DOHH2 (cell line): ENCODE results near the gene CPNE5.

Experiments used
- H3F3A ChIP-seq: fragments of 200-600 bp; sonication (generic), shearing (Covaris generic); 2 replicates; pipeline ENCODE4 v1.6.0; 2016; ENCODE audit warnings: antibody characterized with exemption, mild to moderate bottlenecking; ENCODE audit not compliant: control insufficient read depth, insufficient read depth
- H3K27ac ChIP-seq: fragments of 200-600 bp; sonication (generic); 2 replicates; pipeline ENCODE4 v1.5.1; 2014; ENCODE audit warnings: low read depth, mild to moderate bottlenecking, low read length, moderate library complexity
- H3K27me3 ChIP-seq: fragments of 200-600 bp; sonication (generic); 2 replicates; pipeline ENCODE4 v1.6.1; 2014; ENCODE audit warnings: mild to moderate bottlenecking, low read length, mixed read lengths; ENCODE audit not compliant: control insufficient read depth
- H3K36me3 ChIP-seq: fragments of 200-600 bp; sonication (generic); 2 replicates; pipeline ENCODE4 v1.6.1; 2014; ENCODE audit warnings: mild to moderate bottlenecking, low read length, moderate library complexity, mixed read lengths; ENCODE audit not compliant: control insufficient read depth
- H3K4me1 ChIP-seq: fragments of 200-600 bp; sonication (generic); 2 replicates; pipeline ENCODE4 v1.6.1; 2014; ENCODE audit warnings: mild to moderate bottlenecking, low read length, mixed read lengths; ENCODE audit not compliant: control insufficient read depth
- H3K4me2 ChIP-seq: fragments of 200-600 bp; sonication (generic); 2 replicates; pipeline ENCODE4 v1.6.0; 2014; ENCODE audit warnings: mild to moderate bottlenecking, low read length, moderate library complexity
- H3K4me3 ChIP-seq: fragments of 200-600 bp; sonication (generic); 2 replicates; pipeline ENCODE4 v1.5.1; 2014; ENCODE audit warnings: mild to moderate bottlenecking, low read length, mixed read lengths
- H3K79me2 ChIP-seq: fragments of 200-600 bp; sonication (generic); 2 replicates; pipeline ENCODE4 v1.6.1; 2014; ENCODE audit warnings: mild to moderate bottlenecking, low read length, mixed read lengths; ENCODE audit not compliant: control insufficient read depth
- H3K9me2 ChIP-seq: fragments of 200-600 bp; sonication (generic); replicated peaks from 2 replicates; pipeline ENCODE4 v1.6.1; 2014; ENCODE audit warnings: mild to moderate bottlenecking, low read length, mixed read lengths; ENCODE audit not compliant: control insufficient read depth
- H3K9me3 ChIP-seq: fragments of 200-600 bp; sonication (generic); 2 replicates; pipeline ENCODE4 v1.6.1; 2014; ENCODE audit warnings: antibody characterized with exemption, low read length, mixed read lengths; ENCODE audit not compliant: control insufficient read depth, insufficient read depth
- H4K20me1 ChIP-seq: fragments of 200-600 bp; sonication (generic); 2 replicates; pipeline ENCODE4 v1.6.0; 2014; ENCODE audit warnings: low read depth, mild to moderate bottlenecking, antibody characterized with exemption, low read length, moderate library complexity; ENCODE audit not compliant: control insufficient read depth, insufficient read depth
- EZH2phosphoT487 ChIP-seq: fragments of 200-600 bp; sonication (generic); IDR thresholded peaks from 2 replicates; pipeline ENCODE4 v1.6.1; 2017; ENCODE audit warnings: borderline replicate concordance, mild to moderate bottlenecking, antibody characterized with exemption, low read length, moderate library complexity, mixed read lengths
- TF ChIP-seq, protein P1 (sequence below): fragments of 200-600 bp; sonication (generic); IDR thresholded peaks from one replicate; pipeline ENCODE4 v1.5.1; 2014; ENCODE audit warnings: antibody characterized with exemption, mild to moderate bottlenecking, low read depth, low read length; ENCODE audit not compliant: poor library complexity, severe bottlenecking

The CPNE5 gene

DNA sequence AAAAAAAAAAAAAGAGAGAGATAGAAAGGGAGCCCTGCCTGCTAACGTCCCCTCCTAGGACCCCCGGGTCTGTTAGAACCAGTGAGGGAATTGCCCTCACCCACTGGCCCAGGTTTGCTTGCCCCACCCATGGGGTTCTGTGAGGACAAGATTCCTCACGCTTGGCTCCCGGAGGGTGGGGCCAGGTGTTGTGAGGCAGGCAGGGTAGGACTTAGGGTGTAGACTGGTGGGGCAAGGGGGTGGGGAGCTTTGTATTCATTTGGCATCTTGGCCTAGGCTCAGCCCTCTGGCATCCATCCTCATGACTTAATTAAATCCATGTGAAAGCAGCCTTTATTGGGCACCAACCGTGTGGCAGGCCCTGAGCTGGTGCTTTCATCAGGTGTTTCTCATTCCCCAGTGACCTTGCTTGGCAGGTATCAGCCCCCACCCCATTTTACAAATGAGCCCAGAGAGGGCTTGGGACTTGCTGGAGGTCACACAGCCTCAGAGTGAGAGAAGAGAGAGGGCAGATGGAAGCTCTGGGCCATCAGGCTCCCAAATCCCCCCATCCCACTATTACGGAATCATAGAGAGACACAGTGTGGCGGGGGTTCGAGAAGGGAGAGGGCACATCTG is 122.7 kb downstream of the CPNE5 start:
- no peaks in the 10 kb centered on the region for H3K79me2 ChIP-seq
- no peak overlapping the region for H3K4me2 ChIP-seq
- H3K4me1 ChIP-seq, result peaks cover 19% of the 10 kb centered on the region

DNA sequence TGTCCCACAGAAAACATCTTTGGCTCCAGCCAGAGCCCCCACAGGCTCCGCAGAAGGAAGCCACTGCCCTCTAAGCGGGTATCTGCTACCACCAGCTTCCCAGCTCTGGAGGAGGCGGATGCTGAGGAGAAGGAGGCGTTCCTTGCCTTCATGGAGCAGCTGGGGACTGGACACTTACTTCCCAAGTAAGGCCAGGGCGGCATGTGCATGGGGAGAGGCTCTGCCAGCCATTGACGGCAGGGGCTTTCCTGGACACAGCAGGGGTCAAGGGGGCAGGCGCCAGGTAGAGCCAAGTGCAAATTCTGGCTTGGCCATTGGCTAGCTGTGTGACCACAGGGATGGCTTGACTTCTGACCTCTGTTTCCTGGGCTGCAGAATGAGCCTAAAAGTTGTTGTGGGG is 123.8 kb downstream of the CPNE5 start:
- Histone ChIP-seq H3F3A (no peaks in the 10 kb centered on the region), H4K20me1 (no peaks in the 10 kb centered on the region), H3K79me2 (no peaks in the 10 kb centered on the region), H3K4me3 (no peak overlapping the region), H3K4me2 (no peak overlapping the region), H3K9me3 (no peaks in the 10 kb centered on the region), H3K9me2 (no peaks in the 10 kb centered on the region), H3K27me3 (0 out of 2 replicates have a peak, but pooled peaks cover 4% of the 10 kb centered on the region), H3K36me3 (no peaks in the 10 kb centered on the region), H3K4me1 (peaks cover 15% of the 10 kb centered on the region), H3K27ac (no peak overlapping the region)
- TF ChIP-seq, protein P1, sequence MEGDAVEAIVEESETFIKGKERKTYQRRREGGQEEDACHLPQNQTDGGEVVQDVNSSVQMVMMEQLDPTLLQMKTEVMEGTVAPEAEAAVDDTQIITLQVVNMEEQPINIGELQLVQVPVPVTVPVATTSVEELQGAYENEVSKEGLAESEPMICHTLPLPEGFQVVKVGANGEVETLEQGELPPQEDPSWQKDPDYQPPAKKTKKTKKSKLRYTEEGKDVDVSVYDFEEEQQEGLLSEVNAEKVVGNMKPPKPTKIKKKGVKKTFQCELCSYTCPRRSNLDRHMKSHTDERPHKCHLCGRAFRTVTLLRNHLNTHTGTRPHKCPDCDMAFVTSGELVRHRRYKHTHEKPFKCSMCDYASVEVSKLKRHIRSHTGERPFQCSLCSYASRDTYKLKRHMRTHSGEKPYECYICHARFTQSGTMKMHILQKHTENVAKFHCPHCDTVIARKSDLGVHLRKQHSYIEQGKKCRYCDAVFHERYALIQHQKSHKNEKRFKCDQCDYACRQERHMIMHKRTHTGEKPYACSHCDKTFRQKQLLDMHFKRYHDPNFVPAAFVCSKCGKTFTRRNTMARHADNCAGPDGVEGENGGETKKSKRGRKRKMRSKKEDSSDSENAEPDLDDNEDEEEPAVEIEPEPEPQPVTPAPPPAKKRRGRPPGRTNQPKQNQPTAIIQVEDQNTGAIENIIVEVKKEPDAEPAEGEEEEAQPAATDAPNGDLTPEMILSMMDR, result no peak
- no peak for TF ChIP-seq EZH2phosphoT487

More for the DNA sequence above, 122.7 kb downstream of the CPNE5 start:
- Histone ChIP-seq H4K20me1 (no peaks in the 10 kb centered on the region), H3K9me3 (no peaks in the 10 kb centered on the region), H3K4me3 (no peak overlapping the region), H3K9me2 (no peaks in the 10 kb centered on the region), H3K27me3 (0 out of 2 replicates have a peak, but pooled peaks cover 4% of the 10 kb centered on the region), H3K27ac (no peak overlapping the region), H3F3A (no peaks in the 10 kb centered on the region), H3K36me3 (no peaks in the 10 kb centered on the region)
- TF ChIP-seq EZH2phosphoT487, result no peak

DNA sequence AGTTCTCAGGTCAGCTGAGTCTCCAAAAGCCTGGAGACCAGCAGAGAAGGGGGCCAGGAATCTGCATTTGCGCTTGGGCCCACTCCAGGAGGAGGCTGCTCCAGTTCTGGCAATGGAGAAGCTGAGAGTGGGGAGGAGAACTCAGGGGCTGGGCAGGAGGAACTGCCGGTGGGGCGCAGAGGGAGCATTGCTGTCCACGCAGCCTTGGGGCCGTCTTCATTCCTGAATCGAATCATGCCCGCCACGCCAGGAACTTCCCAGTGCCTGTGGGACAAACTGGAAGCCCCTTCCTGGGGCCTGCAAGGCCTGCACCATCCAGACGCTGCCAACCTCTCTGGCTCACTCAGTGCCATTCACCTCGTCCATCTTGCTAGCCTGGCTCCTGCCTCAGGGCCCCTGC is 124.7 kb downstream of the CPNE5 start:
- no peak overlapping the region for H3K27ac ChIP-seq
- H3K4me1 ChIP-seq, result peaks cover 6% of the 10 kb centered on the region
- H3K4me3 ChIP-seq, result no peak overlapping the region
- no peak for TF ChIP-seq EZH2phosphoT487
- TF ChIP-seq, protein P1, result no peak
- H3K79me2 ChIP-seq, result no peaks in the 10 kb centered on the region
- no peak overlapping the region for H3K4me2 ChIP-seq
- no peaks in the 10 kb centered on the region for H3K9me3 ChIP-seq
- 0 out of 2 replicates have a peak, but pooled peaks cover 4% of the 10 kb centered on the region for H3K27me3 ChIP-seq
- H4K20me1 ChIP-seq, result no peaks in the 10 kb centered on the region
- no peaks in the 10 kb centered on the region for H3K36me3 ChIP-seq
- H3K9me2 ChIP-seq, result no peaks in the 10 kb centered on the region
- no peaks in the 10 kb centered on the region for H3F3A ChIP-seq

DNA sequence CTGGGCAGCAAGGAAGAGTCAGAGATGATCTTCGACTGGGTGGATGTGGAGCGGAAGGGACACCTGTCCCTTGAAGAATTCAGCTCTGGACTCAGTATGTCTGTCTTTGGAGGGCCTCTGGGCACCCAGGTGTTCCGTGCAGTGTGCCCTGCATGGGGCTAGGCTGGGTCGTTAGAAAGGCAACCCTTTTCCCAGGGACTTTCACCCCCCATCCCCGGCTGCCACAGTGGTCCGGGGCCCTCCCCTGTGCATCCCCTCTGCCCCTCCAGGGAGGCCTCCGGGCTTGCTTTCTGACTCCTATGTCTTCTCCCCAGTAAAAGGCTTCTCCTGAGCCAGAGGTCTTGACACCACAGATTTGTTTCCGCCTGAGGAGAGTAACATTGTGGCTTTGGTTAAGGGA is 125.4 kb downstream of the CPNE5 start:
- Histone ChIP-seq H3K4me3 (no peak overlapping the region), H3K36me3 (no peaks in the 10 kb centered on the region), H3K9me2 (no peaks in the 10 kb centered on the region), H3K4me1 (no peaks in the 10 kb centered on the region), H3K79me2 (no peaks in the 10 kb centered on the region), H3K27ac (no peak overlapping the region), H3K9me3 (no peaks in the 10 kb centered on the region), H3K4me2 (no peak overlapping the region), H3F3A (no peaks in the 10 kb centered on the region), H4K20me1 (no peaks in the 10 kb centered on the region), H3K27me3 (0 out of 2 replicates have a peak, but pooled peaks cover 4% of the 10 kb centered on the region)
- no peak for TF ChIP-seq EZH2phosphoT487
- TF ChIP-seq, protein P1, result no peak
